GM18520 (cell line): ENCODE results near the gene RAD51AP2.

Source experiments
- ATAC-seq: cut with Tn5 transposase; IDR thresholded peaks from one replicate; pipeline ENCODE4 v1.9.1; 2021; ENCODE audit not compliant: unreplicated experiment

Gene RAD51AP2

DNA sequence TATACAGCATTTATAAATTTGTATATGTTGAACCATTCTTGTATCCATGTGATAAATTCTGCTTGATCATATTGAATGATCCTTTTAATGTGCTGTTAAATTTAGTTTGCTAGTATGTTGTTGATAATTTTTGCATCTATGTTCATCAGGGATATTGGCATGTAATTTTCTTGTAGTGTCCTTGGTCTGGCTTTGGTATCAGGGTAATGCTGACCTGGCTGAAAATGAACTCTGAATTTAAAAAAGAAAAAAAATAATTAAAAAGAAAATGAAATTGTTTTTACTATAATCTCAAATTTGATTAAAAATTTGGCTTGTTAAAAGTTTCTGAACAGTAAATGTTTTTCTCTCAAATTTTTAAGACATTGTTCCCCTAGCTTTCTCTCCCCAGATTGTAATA lies 46.3 kb downstream of the RAD51AP2 start:
- no peak for ATAC-seq

DNA sequence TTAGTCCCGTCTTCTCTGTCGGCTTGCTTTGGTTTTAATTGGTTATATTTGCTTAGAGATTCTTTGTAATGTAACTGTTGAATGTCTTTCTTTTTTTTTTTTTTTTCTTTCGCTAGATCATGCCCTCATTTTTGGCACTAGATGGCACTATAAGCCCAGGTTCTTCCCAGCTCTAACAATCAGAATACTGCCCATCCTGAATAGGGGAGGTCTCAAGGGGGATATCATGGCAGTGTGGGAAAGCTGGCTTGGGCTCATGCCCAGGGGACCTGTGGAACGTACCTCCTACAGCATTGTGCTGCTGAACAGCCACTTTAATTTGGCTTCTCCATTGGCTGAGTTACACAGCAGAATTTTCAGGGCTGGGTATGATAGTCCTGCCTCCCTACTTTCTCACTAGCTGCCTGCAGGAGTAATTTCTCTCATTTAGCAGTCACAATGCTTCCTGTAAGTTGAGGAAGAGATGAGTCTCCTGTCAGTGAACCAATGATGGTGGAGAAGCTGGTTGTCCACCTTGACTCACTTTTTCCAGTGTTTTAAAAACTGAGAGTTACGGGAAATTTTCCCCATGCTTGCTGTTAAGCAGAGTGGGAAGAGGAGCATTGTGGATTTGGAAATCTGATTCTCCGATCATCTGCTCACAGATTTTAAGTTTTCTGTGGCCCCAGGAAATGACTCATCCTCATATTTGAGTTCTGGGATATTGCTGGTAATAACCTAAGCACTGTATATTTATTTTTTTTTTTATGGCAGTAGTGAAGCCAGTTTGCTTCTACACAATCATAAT lies 47.2 kb downstream of the RAD51AP2 start:
- ATAC-seq = no peak

DNA sequence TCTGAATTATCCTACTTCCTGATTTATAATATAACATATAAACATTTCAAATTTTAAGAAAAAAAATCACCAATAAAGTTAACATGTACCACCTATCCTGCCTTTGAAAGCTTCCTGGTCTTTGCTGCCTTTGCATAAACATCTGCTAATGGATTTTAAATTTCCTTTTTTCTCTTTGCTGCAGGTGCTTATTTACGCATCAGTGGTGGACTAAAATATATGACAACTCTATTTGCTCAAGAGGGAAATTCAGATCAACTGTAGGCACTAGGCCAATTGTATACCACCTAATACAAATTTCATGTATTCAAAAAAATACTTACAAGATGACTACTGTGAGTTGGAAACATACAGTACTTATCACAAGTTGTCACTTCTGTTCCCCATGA lies 57.2 kb downstream of the RAD51AP2 start:
- no peak for ATAC-seq
